ENCODE data around the gene PCSK5. TPM values are rescaled to one million over a fixed set of nuclear protein-coding genes. Genes with fewer than 3 reads are reported as not detected.

The PCSK5 gene
- total and polyA plus RNA-seq, 2 of the 8 experiments (the other 6 are each of a cell fraction or from before 2014, with no cell fraction given) = 5.5 to 10.7 TPM

- TF ChIP-seq POLR2A (IDR thresholded peaks at IDR 0.05; ENCODE audit: control extremely low read depth in 1 of 2, low read depth in 2 of 2, low read length in 2 of 2) (no peak), CHD2 (IDR thresholded peaks at IDR 0.05; ENCODE audit: low read length) (no peak), EZH2 (IDR thresholded peaks at IDR 0.05; ENCODE audit: low read depth, low read length, severe bottlenecking) (no peak), TAF7 (optimal IDR thresholded peaks at IDR 0.05; ENCODE audit: borderline replicate concordance, low read depth, low read length) (no peak), PHF8 (conservative IDR thresholded peaks at IDR 0.05; ENCODE audit: low read depth, low read length) (no peak), SIRT6 (IDR thresholded peaks at IDR 0.05; ENCODE audit: low read length) (no peak), YY1 (IDR thresholded peaks at IDR 0.05; ENCODE audit: low read depth, low read length) (no peak), KDM5A (IDR thresholded peaks at IDR 0.05; ENCODE audit: low read length) (no peak), EP300 (IDR thresholded peaks at IDR 0.05; ENCODE audit: borderline replicate concordance in 1 of 2, low read depth in 2 of 2, low read length in 2 of 2) (no peak), KDM1A (IDR thresholded peaks at IDR 0.05; ENCODE audit: borderline replicate concordance, low read length) (no peak), SP1 (IDR thresholded peaks at IDR 0.05; ENCODE audit: low read depth, low read length) (no peak), BCL11A (IDR thresholded peaks at IDR 0.05; ENCODE audit: low read depth in 2 of 2, low read length in 2 of 2) (no peak), CREB1 (IDR thresholded peaks at IDR 0.05) (no peak), SP2 (IDR thresholded peaks at IDR 0.05; ENCODE audit: low read length) (no peak), SAP30 (IDR thresholded peaks at IDR 0.05; ENCODE audit: insufficient read depth, insufficient replicate concordance, low read length) (no peak)
These were observed 44.7 kb upstream of the PCSK5 start for GRCh38 chr9:75845806-75846205.

More at GRCh38 chr9:75845806-75846205, 44.7 kb upstream of the PCSK5 start:
- H3K23me2 ChIP-seq (ENCODE audit: low read depth, low read length) = no peaks in the 10 kb centered on the region
- DNase-seq (ENCODE audit: low read depth in 1 of 2, low spot score in 2 of 2) (no peak), FAIRE-seq (no peak)
- no peak overlapping the region for H2BK20ac ChIP-seq (ENCODE audit: low read length)
- no peaks in the 10 kb centered on the region for H3K79me2 ChIP-seq (ENCODE audit: control insufficient read depth in 1 of 2, insufficient read depth in 2 of 2, low read length in 2 of 2)
- H3K18ac ChIP-seq (ENCODE audit: extremely low read depth, low read length) = no peak overlapping the region
- H3K36me3 ChIP-seq (ENCODE audit: control insufficient read depth in 2 of 4, insufficient read depth in 4 of 4, low read length in 3 of 4) = no peaks in the 10 kb centered on the region
- H4K20me1 ChIP-seq (replicated peaks in 1 of 2; ENCODE audit: control insufficient read depth in 1 of 2, insufficient read depth in 2 of 2, low read length in 2 of 2) = no peaks in the 10 kb centered on the region
- H3K4me3 ChIP-seq (ENCODE audit: extremely low read depth in 1 of 4, insufficient read depth in 2 of 4, low read depth in 3 of 4, low read length in 4 of 4) = no peak overlapping the region
- no peak overlapping the region for H2BK5ac ChIP-seq (ENCODE audit: low read depth, low read length)
- no peak overlapping the region for H3K4ac ChIP-seq (replicated peaks; ENCODE audit: insufficient read length, low read depth, low read length)
- H3K14ac ChIP-seq (ENCODE audit: insufficient read length) = no peak overlapping the region
- no peak overlapping the region for H2AFZ ChIP-seq (ENCODE audit: low read length)
- no peaks in the 10 kb centered on the region for H3K4me1 ChIP-seq (replicated peaks in 1 of 4; ENCODE audit: control insufficient read depth in 3 of 4, insufficient read depth in 4 of 4, low read length in 3 of 4)
- no peak overlapping the region for H4K8ac ChIP-seq (ENCODE audit: extremely low read depth, insufficient read depth, low read length)
- ChIA-PET POLR2A (ENCODE audit: partially characterized antibody) (no interaction called here), CTCF (ENCODE audit: partially characterized antibody) (interaction anchor here (1.2 kb wide), 1 partner anchor 10 kb away, joined by 5 read pairs; no protein-coding TSS in a partner anchor)
- H3K27ac ChIP-seq (ENCODE audit: low read depth, low read length) = no peak overlapping the region
- H2BK15ac ChIP-seq (ENCODE audit: low read length) = no peak overlapping the region
- no peaks in the 10 kb centered on the region for H3K79me1 ChIP-seq (ENCODE audit: low read depth, low read length)
- H4K5ac ChIP-seq (ENCODE audit: insufficient read length, low read depth, low read length) = no peak overlapping the region
- no peak overlapping the region for H2AK5ac ChIP-seq (ENCODE audit: low read depth, low read length)
- H4K91ac ChIP-seq (replicated peaks; ENCODE audit: insufficient read length, low read length) = no peak overlapping the region
- no peak overlapping the region for H2BK12ac ChIP-seq (ENCODE audit: low read depth, low read length)
- WGBS, 2 experiments (ENCODE audit: extremely low coverage in 1 of 2, insufficient coverage in 1 of 2, insufficient read length in 1 of 2, insufficient replicate concordance in 2 of 2, low coverage in 1 of 2, low lambda C conversion rate in 2 of 2, missing lambda C conversion rate in 1 of 2) = 96% methylated on average over 2 of the region's 2 CpGs; no CpG with 5 or more reads in 1 of the 2 experiments
- H3K23ac ChIP-seq (ENCODE audit: insufficient read length) = no peak overlapping the region
- H3K56ac ChIP-seq (replicated peaks; ENCODE audit: insufficient read length, low read depth, low read length) = no peak overlapping the region
- no peaks in the 10 kb centered on the region for H3K27me3 ChIP-seq (replicated peaks in 1 of 4; ENCODE audit: control insufficient read depth in 3 of 4, extremely low read depth in 1 of 4, insufficient read depth in 3 of 4, low read length in 3 of 4)
- H2BK120ac ChIP-seq (replicated peaks; ENCODE audit: low read depth, low read length) = no peak overlapping the region
- H3K4me2 ChIP-seq (ENCODE audit: insufficient read depth in 1 of 2, low read depth in 2 of 2, low read length in 2 of 2) = no peak overlapping the region
- no peaks in the 10 kb centered on the region for H3K9me3 ChIP-seq (ENCODE audit: insufficient read depth in 2 of 2, low read depth in 1 of 2, low read length in 1 of 2)
- H3K9ac ChIP-seq (replicated peaks in 1 of 4; ENCODE audit: extremely low read depth in 1 of 4, low read depth in 3 of 4, low read length in 3 of 4) = no peak overlapping the region
